SJCRH30 (cell line): ENCODE data around the gene HES2. TPM values are rescaled to one million over a fixed set of nuclear protein-coding genes. Genes with fewer than 3 reads are reported as not detected.
"Not testable (repeated sequence)": the region's sequence is repeated elsewhere in the genome, so short reads cannot be mapped to it uniquely, and the experiment has no call there.

Source experiments
- DNase-seq, 2 experiments: peaks; one replicate each; pipeline ENCODE4 v3.0.0-alpha.2; 2015 to 2020
- H3K27ac ChIP-seq: fragments of 250-450 bp; sonication (Bioruptor Pico); 2 replicates; pipeline ENCODE4 v1.5.1; 2020; ENCODE audit warnings: mild to moderate bottlenecking, moderate library complexity
- H3K27me3 ChIP-seq: fragments of 250-450 bp; sonication (Bioruptor Pico); 2 replicates; pipeline ENCODE4 v1.5.1; 2020; ENCODE audit warnings: mild to moderate bottlenecking, moderate library complexity
- H3K36me3 ChIP-seq: fragments of 250-450 bp; sonication (Bioruptor Pico); 2 replicates; pipeline ENCODE4 v1.5.1; 2020; ENCODE audit warnings: mild to moderate bottlenecking, moderate library complexity
- H3K4me1 ChIP-seq: fragments of 250-450 bp; sonication (Bioruptor Pico); 2 replicates; pipeline ENCODE4 v1.5.1; 2020; ENCODE audit warnings: mild to moderate bottlenecking, moderate library complexity
- H3K4me3 ChIP-seq: fragments of 250-450 bp; sonication (Bioruptor Pico); 2 replicates; pipeline ENCODE4 v1.5.1; 2020; ENCODE audit warnings: mild to moderate bottlenecking, moderate library complexity
- H3K9me3 ChIP-seq: fragments of 250-450 bp; sonication (Bioruptor Pico); replicated peaks from 2 replicates; pipeline ENCODE4 v1.5.1; 2020; ENCODE audit warnings: mild to moderate bottlenecking, moderate library complexity
- total RNA-seq: library from RNA; depleted of rRNA; stranded (reverse); fragments of >200 nt; shearing (Covaris generic); gene quantifications from 2 replicates; pipeline ENCODE4 v1.2.3, GENCODE V29; 2014; rRNA removed

Gene HES2
- total RNA-seq, 1 experiment from 2014 or later, result not detected

- no peak for DNase-seq
- no peak overlapping the region for H3K27ac ChIP-seq
- no peaks in the 10 kb centered on the region for H3K36me3 ChIP-seq
- peaks cover 10% of the 10 kb centered on the region for H3K9me3 ChIP-seq
- no peak overlapping the region for H3K4me3 ChIP-seq
- peaks cover 4% of the 10 kb centered on the region for H3K4me1 ChIP-seq
- no peaks in the 10 kb centered on the region for H3K27me3 ChIP-seq
Observed at GRCh38 chr1:6380037-6380436, 39.7 kb downstream of the HES2 start.

DNA sequence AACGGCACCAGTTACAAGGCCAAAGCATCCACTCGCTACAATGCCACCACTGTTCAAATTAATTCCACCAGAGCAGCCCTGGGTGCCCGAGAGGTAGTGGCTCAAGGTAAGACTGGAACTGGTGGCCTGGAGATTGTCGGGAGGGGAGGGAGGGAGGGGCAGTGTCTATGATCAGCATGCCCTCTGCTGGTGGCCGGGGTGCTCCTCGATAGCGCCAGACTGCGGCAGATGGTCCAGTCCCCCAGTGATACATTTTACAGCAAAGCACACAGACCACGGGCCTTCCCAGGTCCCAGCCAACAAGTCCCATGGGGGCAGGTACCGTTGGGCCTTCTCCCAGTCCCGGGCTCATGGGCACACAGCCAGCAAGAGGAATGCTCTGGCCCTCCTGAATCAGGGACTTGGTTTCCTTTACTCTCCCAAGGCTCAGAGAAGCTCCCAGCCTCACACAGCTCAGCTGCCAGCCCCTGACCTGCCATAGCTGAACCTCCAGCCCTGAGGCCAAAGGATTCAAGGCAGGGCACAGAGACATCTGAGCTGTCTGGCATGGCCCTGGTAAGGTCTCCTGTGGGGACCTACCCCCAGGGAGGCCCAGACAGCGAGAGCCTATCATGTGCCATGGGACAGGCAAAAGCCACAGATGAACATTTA, 41.5 kb downstream of the HES2 start:
- Histone ChIP-seq H3K4me1 (peaks cover 12% of the 10 kb centered on the region), H3K36me3 (no peaks in the 10 kb centered on the region), H3K9me3 (peaks cover 5% of the 10 kb centered on the region), H3K27me3 (no peaks in the 10 kb centered on the region), H3K4me3 (no peak overlapping the region), H3K27ac (no peak overlapping the region)
- DNase-seq, result peak; percentile 38 to 63

GRCh38 chr1:6373961-6374720, 45.6 kb downstream of the HES2 start:
- Histone ChIP-seq H3K4me3 (no peak overlapping the region), H3K27ac (no peak overlapping the region), H3K9me3 (no peaks in the 10 kb centered on the region), H3K36me3 (no peaks in the 10 kb centered on the region), H3K4me1 (peaks cover 12% of the 10 kb centered on the region), H3K27me3 (no peaks in the 10 kb centered on the region)
- peak; percentile 42 to 66 for DNase-seq

GRCh38 chr1:6372236-6372635, 47.5 kb downstream of the HES2 start:
- H3K4me1 ChIP-seq, H3K4me3 ChIP-seq, H3K27me3 ChIP-seq, H3K27ac ChIP-seq, H3K36me3 ChIP-seq, DNase-seq, H3K9me3 ChIP-seq: not testable (repeated sequence)

- DNase-seq, result no peak
- peaks cover 8% of the 10 kb centered on the region for H3K4me1 ChIP-seq
- H3K27me3 ChIP-seq, result no peaks in the 10 kb centered on the region
- H3K9me3 ChIP-seq, result no peaks in the 10 kb centered on the region
- H3K4me3 ChIP-seq, result no peak overlapping the region
- no peak overlapping the region for H3K27ac ChIP-seq
- no peaks in the 10 kb centered on the region for H3K36me3 ChIP-seq
Observed at GRCh38 chr1:6370006-6370405, 49.7 kb downstream of the HES2 start.

DNA sequence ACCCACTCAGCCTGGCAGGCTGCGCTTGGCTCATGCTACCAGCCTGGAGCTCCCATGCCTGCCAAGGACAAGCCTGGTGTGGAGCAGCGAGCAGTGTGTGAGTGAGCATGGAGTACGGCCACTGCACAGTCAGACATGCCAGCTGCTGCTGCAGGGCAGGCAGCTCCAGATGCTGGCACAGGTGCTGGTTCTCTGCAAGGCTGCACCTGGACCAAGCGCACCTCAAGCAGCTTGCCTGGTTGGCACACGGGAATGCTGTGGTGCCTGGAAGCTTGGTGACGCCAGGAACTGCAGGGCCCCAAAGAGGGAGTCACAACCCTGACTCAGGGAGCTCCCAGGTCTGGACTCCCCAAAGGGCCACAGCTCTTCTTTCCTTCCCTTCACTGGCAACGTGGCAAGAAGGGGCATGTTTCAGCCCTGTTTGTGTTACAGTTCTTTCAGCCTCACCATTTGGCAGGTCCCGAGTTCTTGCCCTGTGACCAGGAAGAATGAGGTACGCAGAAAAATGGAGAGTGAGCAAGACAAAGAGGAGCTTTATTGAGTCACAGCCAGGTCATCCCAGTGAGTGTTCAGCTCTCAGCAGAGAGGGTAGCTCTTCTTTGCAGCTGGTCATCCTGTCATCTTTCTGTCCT, 52.2 kb downstream of the HES2 start:
- no peak for DNase-seq
- Histone ChIP-seq H3K4me1 (no peaks in the 10 kb centered on the region), H3K27ac (no peak overlapping the region), H3K9me3 (no peaks in the 10 kb centered on the region), H3K36me3 (no peaks in the 10 kb centered on the region), H3K27me3 (no peaks in the 10 kb centered on the region), H3K4me3 (no peak overlapping the region)

GRCh38 chr1:6365047-6365446, 54.7 kb downstream of the HES2 start:
- H3K36me3 ChIP-seq, result no peaks in the 10 kb centered on the region
- no peak overlapping the region for H3K27ac ChIP-seq
- DNase-seq, result no peak
- H3K4me3 ChIP-seq, result no peak overlapping the region
- no peaks in the 10 kb centered on the region for H3K9me3 ChIP-seq
- peaks cover 2% of the 10 kb centered on the region; the same call in 1 of the 2 replicates for H3K4me1 ChIP-seq
- no peaks in the 10 kb centered on the region for H3K27me3 ChIP-seq

- not testable (repeated sequence) for H3K36me3 ChIP-seq, H3K27ac ChIP-seq, H3K27me3 ChIP-seq, H3K4me3 ChIP-seq, H3K4me1 ChIP-seq, H3K9me3 ChIP-seq, DNase-seq
Observed at GRCh38 chr1:6363085-6363884, 56.4 kb downstream of the HES2 start.

Other genes starting within 250 kb of the HES2 start
- 0.05 and 0.06 TPM in 2 replicates for gene CHD5, start 239.6 kb downstream of the HES2 start, total RNA-seq
- gene RPL22, start 220.3 kb downstream of the HES2 start, total RNA-seq, result 606 and 680 TPM in 2 replicates
- not detected in 2 replicates for gene RNF207, start 213.8 kb downstream of the HES2 start, total RNA-seq
- 109 and 111 TPM in 2 replicates for gene ICMT, start 184.0 kb downstream of the HES2 start, total RNA-seq
- not detected in 2 replicates for gene HES3, start 175.7 kb downstream of the HES2 start, total RNA-seq
- gene GPR153, start 158.8 kb downstream of the HES2 start, total RNA-seq, result 58.2 and 61.3 TPM in 2 replicates
- gene ACOT7, start 26.2 kb downstream of the HES2 start, total RNA-seq, result 51.2 and 51.8 TPM in 2 replicates
- gene ESPN, start 4.9 kb upstream of the HES2 start, total RNA-seq, result 0.30 and 0.55 TPM in 2 replicates
- 4.1 and 4.6 TPM in 2 replicates for gene TNFRSF25, start 46.3 kb upstream of the HES2 start, total RNA-seq
- 3.7 and 5.3 TPM in 2 replicates for gene PLEKHG5, start 71.7 kb upstream of the HES2 start, total RNA-seq
- gene NOL9, start 134.6 kb upstream of the HES2 start, total RNA-seq, result 63.5 and 64.7 TPM in 2 replicates
- gene TAS1R1, start 135.4 kb upstream of the HES2 start, total RNA-seq, result 0.14 and 0.20 TPM in 2 replicates
- 14.6 and 25.2 TPM in 2 replicates for gene ZBTB48, start 160.1 kb upstream of the HES2 start, total RNA-seq
- gene KLHL21, start 182.9 kb upstream of the HES2 start, total RNA-seq, result 44.8 and 45.0 TPM in 2 replicates
- 24.5 and 25.0 TPM in 2 replicates for gene PHF13, start 193.8 kb upstream of the HES2 start, total RNA-seq
- 35.5 and 36.5 TPM in 2 replicates for gene THAP3, start 204.9 kb upstream of the HES2 start, total RNA-seq